NCI-H1105 treated with DMSO at 0.1 percent for 48 hours (cell line): ENCODE data around the gene DCTN1.

Experiments used
- DNase-seq: peaks from one replicate; lab custom pipeline; 2025; lab: John Stamatoyannopoulos, UW

The DCTN1 gene

DNA sequence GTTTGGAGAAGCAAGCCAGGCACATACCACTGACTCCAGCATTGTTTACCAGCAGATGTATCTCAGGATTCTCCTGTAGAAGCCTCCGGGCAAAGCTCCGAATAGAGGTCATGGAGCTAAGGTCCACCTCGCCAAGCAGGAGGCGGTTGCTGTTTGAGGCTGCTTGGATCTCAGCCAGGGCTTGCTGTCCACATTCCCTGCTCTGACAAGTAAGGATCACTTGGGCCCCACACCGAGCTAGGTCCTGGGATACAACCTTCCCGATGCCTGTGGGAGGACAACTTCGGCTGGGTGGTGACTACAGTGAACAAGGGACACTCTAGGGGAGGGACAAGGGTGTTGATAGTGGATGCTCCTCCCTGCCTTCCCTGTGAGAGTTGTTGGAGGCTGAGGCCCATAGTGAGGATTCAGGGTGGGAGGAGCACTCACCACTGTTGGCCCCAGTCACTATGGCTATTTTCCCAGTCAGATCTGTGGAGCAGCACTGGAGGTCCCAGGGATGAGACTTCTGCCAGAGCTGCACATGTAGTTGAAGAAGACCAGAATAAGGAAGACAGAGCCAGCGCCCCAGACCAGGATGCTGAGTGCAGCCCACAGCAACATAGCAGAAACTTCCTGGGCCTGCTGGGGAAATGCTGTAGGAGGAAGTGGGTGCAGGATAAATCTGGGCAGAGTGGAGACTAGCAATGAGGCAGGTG, 33.0 kb upstream of the DCTN1 start:
- no peak for DNase-seq

- DNase-seq: no peak
Observed at GRCh38 chr2:74407682-74408081, 27.6 kb upstream of the DCTN1 start.

GRCh38 chr2:74406035-74406434, 25.9 kb upstream of the DCTN1 start:
- DNase-seq: no peak

DNA sequence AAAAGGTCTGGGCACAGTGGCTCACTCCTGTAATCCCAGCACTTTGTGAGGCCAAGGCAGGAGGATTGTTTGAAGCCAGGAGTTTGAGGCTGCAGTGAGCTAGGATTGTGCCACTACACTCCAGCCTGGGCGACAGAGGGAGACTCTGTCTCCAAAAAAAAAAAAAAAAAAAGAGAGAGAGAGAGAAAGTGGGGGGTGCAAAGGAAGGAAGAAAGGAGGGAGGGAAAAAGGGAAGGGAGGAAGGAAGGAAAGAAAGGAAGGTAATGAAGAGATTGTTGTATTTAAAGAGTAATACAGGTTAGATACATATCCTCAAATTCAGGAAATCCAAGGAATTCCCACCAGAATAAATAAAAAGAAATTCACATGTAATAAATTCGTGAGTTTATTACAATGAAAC, 21.8 kb upstream of the DCTN1 start:
- no peak for DNase-seq

- DNase-seq: no peak
Observed at GRCh38 chr2:74399785-74400184, 19.7 kb upstream of the DCTN1 start.

DNA sequence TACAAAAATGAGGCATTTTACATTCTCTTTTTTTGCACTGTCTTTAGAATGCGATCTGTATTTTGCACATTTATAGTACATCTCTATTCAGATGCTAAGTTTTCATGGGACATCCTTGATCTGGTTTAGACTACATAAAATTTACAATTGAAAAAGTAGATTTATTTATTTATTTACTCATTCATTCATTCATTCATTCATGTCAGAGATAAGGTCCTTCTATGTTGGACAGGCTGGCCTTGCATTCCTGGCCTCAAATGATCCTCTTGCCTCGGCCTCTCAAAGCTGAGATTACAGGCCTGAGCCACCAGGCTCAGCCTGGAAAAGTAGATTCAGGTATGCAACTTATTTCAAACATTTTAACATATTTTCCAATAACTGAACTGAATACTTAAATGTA, 16.0 kb upstream of the DCTN1 start:
- DNase-seq: no peak

- no peak for DNase-seq
Observed at GRCh38 chr2:74393525-74393924, 13.4 kb upstream of the DCTN1 start.

GRCh38 chr2:74392449-74392743, 12.3 kb upstream of the DCTN1 start:
- DNase-seq: no peak

GRCh38 chr2:74391580-74392448, 11.7 kb upstream of the DCTN1 start:
- DNase-seq: peak; percentile 90

DNA sequence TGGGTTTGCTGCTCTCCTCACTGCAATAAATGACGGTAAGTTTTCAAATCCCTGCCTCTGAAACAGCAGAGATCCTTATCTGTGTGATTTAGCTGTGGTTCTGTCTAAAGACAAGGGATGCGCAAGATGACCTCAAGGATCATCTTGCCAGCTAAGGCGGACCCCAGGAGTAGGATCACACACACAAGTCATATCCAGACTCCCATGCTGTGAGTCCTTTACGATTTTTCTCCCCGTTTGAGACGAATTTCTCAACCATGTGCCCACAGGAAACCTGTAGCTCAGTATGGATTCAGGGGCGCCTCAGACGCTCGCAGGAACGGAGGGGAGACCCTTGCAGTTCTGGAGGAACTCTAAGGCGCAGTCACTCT, 11.1 kb upstream of the DCTN1 start:
- DNase-seq: no peak

DNA sequence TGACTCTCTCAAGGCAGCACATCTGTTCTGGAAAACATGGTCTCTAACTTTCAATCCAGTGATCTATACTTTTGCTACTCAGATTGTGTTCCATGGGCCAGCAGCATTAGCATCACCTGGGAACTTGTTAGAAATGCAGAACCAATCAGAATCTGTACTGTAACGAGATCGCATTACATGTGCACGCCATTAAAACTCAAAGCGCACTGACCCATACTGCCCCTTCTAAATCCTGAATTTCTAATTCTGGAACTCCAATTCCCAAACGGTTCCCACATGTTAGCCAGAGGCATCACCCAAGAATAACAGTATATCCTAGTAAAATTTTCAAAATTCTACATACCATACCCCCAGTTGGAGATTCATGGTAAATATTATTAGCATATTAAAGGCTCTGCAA, 10.5 kb upstream of the DCTN1 start:
- DNase-seq: no peak

DNA sequence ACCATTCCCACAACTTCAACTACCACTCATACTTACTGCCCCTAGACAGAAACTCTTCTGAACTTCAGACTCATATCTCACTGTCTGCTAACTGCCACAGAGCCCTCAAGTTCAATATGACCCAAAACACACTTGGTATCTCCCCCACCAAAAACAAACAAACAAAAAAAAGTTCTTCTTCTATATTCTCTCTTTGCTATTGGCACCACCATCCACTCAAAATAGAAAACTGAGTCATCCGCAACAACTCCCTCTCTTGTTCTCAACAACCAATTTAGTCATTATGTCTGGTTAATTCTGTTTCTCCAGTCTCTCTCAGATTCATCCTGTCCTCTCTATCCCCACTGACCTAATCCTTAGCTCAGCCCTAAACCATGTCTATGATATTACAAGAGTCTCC, 7.2 kb upstream of the DCTN1 start:
- no peak for DNase-seq

DNA sequence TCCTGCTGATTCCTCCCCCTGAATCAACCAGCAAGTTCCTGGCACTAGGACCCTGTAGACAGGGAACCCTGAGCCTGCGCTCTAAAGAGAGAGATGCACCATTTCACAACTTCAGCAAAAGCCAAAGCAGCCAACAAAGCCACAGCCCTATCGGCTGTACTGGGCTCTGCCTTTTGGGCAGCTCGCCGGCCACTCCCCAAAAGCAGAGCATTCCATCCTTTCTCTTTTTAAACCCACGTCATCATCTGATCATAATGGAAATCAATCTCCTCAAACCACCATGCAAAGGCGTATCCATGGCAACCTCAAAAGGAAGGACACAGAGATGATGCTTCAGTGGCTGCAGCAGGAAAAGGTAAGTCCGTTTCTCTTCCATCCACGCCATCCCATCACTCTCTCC, 5.3 kb upstream of the DCTN1 start:
- DNase-seq: no peak

DNA sequence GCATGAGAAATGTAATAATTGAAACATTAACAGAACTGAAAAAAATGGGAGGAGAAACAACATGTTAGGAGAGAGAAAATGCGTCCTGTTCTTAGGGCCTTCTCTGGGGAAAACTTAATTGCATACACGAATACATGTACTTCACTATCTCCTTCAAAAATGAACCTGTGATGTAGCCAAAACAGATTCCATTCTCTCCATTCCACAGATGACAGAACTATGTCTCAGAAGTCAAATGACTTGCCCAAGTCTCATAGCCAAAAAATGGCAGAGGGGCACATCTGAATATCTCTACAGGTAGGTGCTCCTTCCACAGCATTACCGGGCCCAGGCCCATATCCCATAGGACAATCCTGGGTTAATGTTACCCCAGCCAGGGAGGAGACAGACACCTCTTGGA, 3.9 kb upstream of the DCTN1 start:
- DNase-seq: no peak

DNA sequence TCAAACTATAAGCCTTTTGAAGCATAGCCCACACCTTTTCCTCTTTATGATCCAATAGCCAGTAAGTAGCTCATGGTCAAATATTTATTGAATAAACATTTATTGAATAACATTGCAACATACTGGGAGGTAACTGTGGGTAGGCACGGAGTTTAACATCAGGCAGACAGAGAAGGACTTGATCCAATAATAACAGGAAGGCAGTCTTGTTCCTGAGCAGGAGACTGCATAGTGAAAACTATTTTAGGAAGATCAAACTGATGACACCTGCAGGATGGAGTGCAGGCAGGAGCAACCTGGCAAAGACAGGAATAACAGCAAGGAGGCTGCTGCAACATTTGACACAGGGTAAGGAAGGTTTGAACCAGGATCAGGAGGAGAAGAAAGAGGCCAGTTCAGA, 3.1 kb upstream of the DCTN1 start:
- no peak for DNase-seq

GRCh38 chr2:74381751-74382150, 1.6 kb upstream of the DCTN1 start:
- DNase-seq: no peak

DNA sequence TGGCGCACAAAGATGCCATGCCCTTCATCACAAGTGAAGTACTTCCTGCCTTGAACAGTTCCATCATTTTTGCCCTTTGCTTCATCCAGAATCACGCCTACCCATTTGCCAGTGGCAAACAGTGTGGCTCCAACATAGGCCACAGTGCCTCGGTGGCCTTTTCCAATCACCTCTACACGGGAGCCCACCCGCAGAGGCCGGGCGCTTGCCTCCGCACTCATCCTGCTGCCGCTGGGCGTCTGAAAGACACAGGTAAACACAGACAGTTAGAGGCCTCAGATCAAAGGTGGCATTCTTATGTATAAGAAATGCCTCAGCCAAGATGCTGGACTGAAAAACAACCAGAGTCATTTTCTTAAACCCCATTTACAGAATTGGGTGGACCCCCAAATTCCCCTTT, 2.1 kb downstream of the DCTN1 start:
- DNase-seq: no peak

DNA sequence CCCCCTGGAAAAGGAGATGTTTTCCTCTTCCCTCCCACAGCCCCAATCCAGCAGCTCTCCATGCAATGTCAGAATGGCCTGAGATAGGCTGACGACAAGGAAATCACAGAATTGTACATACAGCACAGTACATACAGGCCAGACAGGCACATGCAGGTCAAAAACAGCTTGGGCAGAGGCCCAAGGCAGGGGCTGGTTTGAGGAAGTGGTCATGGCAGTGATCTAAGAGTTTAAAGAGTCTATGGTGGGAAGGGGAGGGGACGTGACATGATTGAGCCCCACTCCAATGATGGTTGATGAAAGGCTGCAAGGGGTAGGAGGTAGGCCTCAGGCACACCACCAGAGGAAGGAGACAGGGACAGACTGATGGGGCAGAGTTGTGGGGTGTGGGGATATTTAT, 4.3 kb downstream of the DCTN1 start:
- no peak for DNase-seq

- DNase-seq: peak; percentile 92
Observed at GRCh38 chr2:74374509-74375205, 5.5 kb downstream of the DCTN1 start.

DNA sequence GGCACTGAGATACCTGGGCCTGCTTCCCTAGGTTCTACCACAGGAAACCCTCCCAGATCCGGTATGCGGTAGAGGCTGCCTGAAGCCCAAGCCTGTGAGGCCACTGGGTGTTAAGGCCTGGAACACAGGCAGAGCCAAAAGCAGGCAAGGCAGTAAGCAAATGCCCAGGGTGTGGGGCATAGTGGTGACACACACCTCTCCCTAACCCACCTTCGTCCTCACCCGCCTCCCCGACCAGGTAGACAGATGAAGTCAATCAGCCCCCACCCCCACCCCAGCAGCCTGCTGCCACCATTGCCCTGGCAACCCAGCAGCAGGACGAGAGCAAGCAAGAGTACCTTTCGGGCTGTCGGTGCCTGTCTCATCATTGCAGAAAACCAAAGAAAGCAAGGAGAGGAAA, 6.1 kb downstream of the DCTN1 start:
- DNase-seq: no peak

DNA sequence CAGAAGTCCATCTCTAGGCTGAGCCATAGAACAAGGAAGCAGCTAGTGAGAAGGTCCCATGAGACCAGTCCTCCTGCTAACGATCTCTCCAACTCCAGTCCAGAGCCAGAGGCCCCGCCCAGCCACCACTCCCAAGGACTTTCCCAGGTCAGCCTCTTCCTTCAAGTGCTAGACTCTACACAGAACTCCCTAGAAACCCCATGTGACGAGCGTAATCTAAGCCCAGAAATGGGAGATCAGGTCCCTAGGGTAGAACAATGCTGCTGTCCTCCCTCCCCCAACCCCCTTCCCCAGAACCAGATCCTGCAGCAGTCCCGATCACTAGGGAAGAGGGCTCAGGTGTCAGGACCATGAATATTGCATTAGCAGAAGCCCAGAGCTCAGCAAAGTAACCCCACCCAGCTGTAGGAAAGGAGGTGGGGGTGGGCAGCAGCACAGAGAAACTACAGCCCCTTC, 6.9 kb downstream of the DCTN1 start:
- DNase-seq: no peak

DNA sequence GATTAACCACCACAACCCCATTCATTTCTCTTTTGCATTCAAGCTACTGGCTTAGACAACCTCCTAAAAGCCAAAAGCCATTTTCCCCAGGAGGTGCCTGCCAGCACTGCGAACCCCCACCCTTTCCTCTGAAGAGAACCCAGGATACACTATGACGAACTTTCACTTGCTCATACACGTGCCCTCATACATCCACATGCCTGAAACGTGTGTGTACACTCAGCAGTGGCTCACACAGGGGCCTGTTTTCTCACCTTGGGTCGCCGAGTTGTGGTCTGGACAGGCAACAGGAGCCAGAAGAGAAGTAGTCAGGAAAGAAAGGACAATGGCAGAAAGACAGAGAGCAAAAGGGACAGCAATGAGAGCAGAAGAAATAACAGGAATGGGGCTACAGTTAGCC, 7.4 kb downstream of the DCTN1 start:
- no peak for DNase-seq

GRCh38 chr2:74371421-74371820, 8.7 kb downstream of the DCTN1 start:
- no peak for DNase-seq
